HCT116 (cell line): ENCODE data around the gene NDUFS2. TPM values are rescaled to one million over a fixed set of nuclear protein-coding genes. Genes with fewer than 3 reads are reported as not detected.

Experiments used
- ATAC-seq: fragments of 200-7000 bp; cut with Tn5 transposase; 2 replicates; pipeline ENCODE4 v1.9.1; 2020; ENCODE audit warnings: mild to moderate bottlenecking, moderate library complexity
- BruUV-seq: library from RNA; stranded (reverse); fragments of 400-500 nt; replicated peaks from 2 replicates; lab custom pipeline; 2021; lab: Mats Ljungman, UMichigan
- CTCF ChIA-PET: fragments of 300-600 bp; sonication (Branson Sonifier 250); formaldehyde crosslinking; loops from one replicate; lab custom pipeline; 2021; ENCODE audit warnings: antibody characterized with exemption; lab: Charles Lee
- POLR2A ChIA-PET: fragments of 300-600, 350-600 bp; sonication (Branson Sonifier 250); formaldehyde crosslinking; loops from one replicate; lab custom pipeline; 2021; ENCODE audit warnings: antibody characterized with exemption; lab: Charles Lee
- RAD21 ChIA-PET, 2 experiments: fragments of 300-600 bp; sonication (Branson Sonifier 250); formaldehyde crosslinking; loops; one replicate each; lab custom pipeline; 2023; ENCODE audit warnings: low total read pairs in 2 of 2; ENCODE audit not compliant: uncharacterized antibody in 2 of 2, unreplicated experiment in 2 of 2, low non-redundant PET in 1 of 2; lab: Charles Lee
- DNase-seq: peaks from one replicate; pipeline ENCODE4 v3.0.0-alpha.2; 2010; ENCODE audit warnings: low read depth, low spot score
- H2AFZ ChIP-seq: fragments of 200-600 bp; shearing (Covaris generic), sonication (generic); 2 replicates; pipeline ENCODE4 v1.6.1; 2017; ENCODE audit warnings: low read depth, mixed run types, mixed read lengths, antibody characterized with exemption, low read length; ENCODE audit not compliant: poor library complexity, severe bottlenecking
- H3K27ac ChIP-seq: 2 replicates; pipeline ENCODE4 v1.5.1; 2012; ENCODE audit warnings: low read depth, low read length
- H3K27me3 ChIP-seq: fragments of 200-600 bp; sonication (generic); 2 replicates; pipeline ENCODE4 v1.6.1; 2016; ENCODE audit warnings: mixed run types, low read length, mixed read lengths; ENCODE audit not compliant: insufficient read depth
- H3K36me3 ChIP-seq, 2 experiments: fragments of 200-500 bp in 1 of 2; fragments of 200-600 bp in 1 of 2; sonication (Bioruptor generic) in 1 of 2; sonication (generic) in 1 of 2; 2 replicates each; pipeline versions ENCODE4 v1.5.1 to v1.6.1; 2014 to 2016; ENCODE audit warnings: low read length in 2 of 2, inconsistent platforms in 1 of 2, mixed read lengths in 1 of 2, mixed run types in 1 of 2; ENCODE audit not compliant: insufficient read depth in 2 of 2, control insufficient read depth in 1 of 2
- H3K4me1 ChIP-seq, 2 experiments: fragments of 200-600 bp in 1 of 2; sonication (generic) in 1 of 2; 2 replicates each; pipeline versions ENCODE4 v1.5.1 to v1.6.1; 2012 to 2017; ENCODE audit warnings: low read length in 2 of 2, inconsistent platforms in 1 of 2, mild to moderate bottlenecking in 1 of 2, mixed read lengths in 1 of 2, mixed run types in 1 of 2, moderate library complexity in 1 of 2; ENCODE audit not compliant: insufficient read depth in 2 of 2, control insufficient read depth in 1 of 2
- H3K4me2 ChIP-seq: fragments of 200-600 bp; sonication (generic); 2 replicates; pipeline ENCODE4 v1.6.1; 2017; ENCODE audit warnings: mixed run types, low read length, mixed read lengths
- H3K4me3 ChIP-seq, 2 experiments: fragments of 200-600 bp in 1 of 2; sonication (generic) in 1 of 2; replicated peaks in 1 of 2; 2 replicates each; pipeline ENCODE4 v1.5.1; 2011 to 2016; ENCODE audit warnings: low read length in 2 of 2, control low read depth in 1 of 2, low read depth in 1 of 2, mild to moderate bottlenecking in 1 of 2, mixed read lengths in 1 of 2, mixed run types in 1 of 2
- H3K79me2 ChIP-seq: fragments of 200-600 bp; sonication (generic); 2 replicates; pipeline ENCODE4 v1.6.1; 2017; ENCODE audit warnings: mild to moderate bottlenecking, mixed run types, low read length, moderate library complexity, mixed read lengths; ENCODE audit not compliant: insufficient read depth
- H3K9ac ChIP-seq: fragments of 200-600 bp; sonication (generic); 2 replicates; pipeline ENCODE4 v1.6.1; 2016; ENCODE audit warnings: low read length, mixed read lengths
- H3K9me2 ChIP-seq: fragments of 200-600 bp; sonication (generic), shearing (Covaris generic); 2 replicates; pipeline ENCODE4 v1.6.1; 2017; ENCODE audit warnings: mixed run types, mild to moderate bottlenecking, moderate library complexity; ENCODE audit not compliant: insufficient read depth
- H3K9me3 ChIP-seq, 2 experiments: fragments of 200-500 bp in 1 of 2; fragments of 200-600 bp in 1 of 2; sonication (Bioruptor generic) in 1 of 2; sonication (generic) in 1 of 2; 2 replicates each; pipeline ENCODE4 v1.6.1; 2014 to 2017; ENCODE audit warnings: low read length in 2 of 2, mixed read lengths in 2 of 2, inconsistent platforms in 1 of 2, low read depth in 1 of 2, mild to moderate bottlenecking in 1 of 2, mixed run types in 1 of 2, moderate library complexity in 1 of 2; ENCODE audit not compliant: control insufficient read depth in 1 of 2, insufficient read depth in 1 of 2
- H4K20me1 ChIP-seq: fragments of 200-600 bp; sonication (generic), shearing (Covaris generic); 2 replicates; pipeline ENCODE4 v1.6.1; 2017; ENCODE audit warnings: mixed run types, mild to moderate bottlenecking, moderate library complexity; ENCODE audit not compliant: insufficient read depth
- EGR1 ChIP-seq: IDR thresholded peaks from 2 replicates; pipeline ENCODE4 v1.6.1; 2012; ENCODE audit warnings: low read depth
- ELF1 ChIP-seq: IDR thresholded peaks from 2 replicates; pipeline ENCODE4 v1.6.1; 2012; ENCODE audit warnings: low read depth, borderline replicate concordance
- EZH2 ChIP-seq: fragments of 200-600 bp; sonication (generic); IDR thresholded peaks from 2 replicates; pipeline ENCODE4 v1.6.1; 2017; ENCODE audit warnings: antibody characterized with exemption, mixed run types
- FOSL1 ChIP-seq: IDR thresholded peaks from 2 replicates; pipeline ENCODE4 v1.6.1; 2012; ENCODE audit warnings: low read depth
- POLR2AphosphoS5 ChIP-seq: IDR thresholded peaks from 2 replicates; pipeline ENCODE4 v1.6.1; 2011; ENCODE audit warnings: mild to moderate bottlenecking, low read depth, low read length, moderate library complexity
- RAD21 ChIP-seq: IDR thresholded peaks from 2 replicates; pipeline ENCODE4 v1.6.1; 2012; ENCODE audit warnings: low read depth, mild to moderate bottlenecking
- REST ChIP-seq: IDR thresholded peaks from 2 replicates; pipeline ENCODE4 v1.6.1; 2012; ENCODE audit warnings: low read depth
- SIN3A ChIP-seq: IDR thresholded peaks from 2 replicates; pipeline ENCODE4 v1.6.1; 2012; ENCODE audit warnings: low read depth
- SP1 ChIP-seq: IDR thresholded peaks from 2 replicates; pipeline ENCODE4 v1.6.1; 2012; ENCODE audit warnings: low read depth
- ZBTB33 ChIP-seq: IDR thresholded peaks from 2 replicates; pipeline ENCODE4 v1.6.1; 2011; ENCODE audit warnings: mild to moderate bottlenecking, low read length, moderate library complexity; ENCODE audit not compliant: insufficient replicate concordance; ENCODE audit errors: extremely low read depth
- ZFX ChIP-seq: fragments of 450-650 bp; IDR thresholded peaks from 2 replicates; pipeline ENCODE4 v1.6.1; 2017
- intact Hi-C: fragments of 100-400 bp; cut with micrococcal nuclease; formaldehyde crosslinking; loops from 2 replicates; pipeline ENCODE4 v1.10.0; 2022
- total RNA-seq: library from RNA; stranded (reverse); gene quantifications from one replicate; pipeline ENCODE4 v1.2.1, GENCODE V29; 2021; ENCODE audit not compliant: unreplicated experiment
- TF ChIP-seq, protein P1 (sequence below): IDR thresholded peaks from 2 replicates; pipeline ENCODE4 v1.6.1; 2012

NDUFS2 gene
- total RNA-seq, 1 experiment from 2014 or later: 82.7 TPM

DNA sequence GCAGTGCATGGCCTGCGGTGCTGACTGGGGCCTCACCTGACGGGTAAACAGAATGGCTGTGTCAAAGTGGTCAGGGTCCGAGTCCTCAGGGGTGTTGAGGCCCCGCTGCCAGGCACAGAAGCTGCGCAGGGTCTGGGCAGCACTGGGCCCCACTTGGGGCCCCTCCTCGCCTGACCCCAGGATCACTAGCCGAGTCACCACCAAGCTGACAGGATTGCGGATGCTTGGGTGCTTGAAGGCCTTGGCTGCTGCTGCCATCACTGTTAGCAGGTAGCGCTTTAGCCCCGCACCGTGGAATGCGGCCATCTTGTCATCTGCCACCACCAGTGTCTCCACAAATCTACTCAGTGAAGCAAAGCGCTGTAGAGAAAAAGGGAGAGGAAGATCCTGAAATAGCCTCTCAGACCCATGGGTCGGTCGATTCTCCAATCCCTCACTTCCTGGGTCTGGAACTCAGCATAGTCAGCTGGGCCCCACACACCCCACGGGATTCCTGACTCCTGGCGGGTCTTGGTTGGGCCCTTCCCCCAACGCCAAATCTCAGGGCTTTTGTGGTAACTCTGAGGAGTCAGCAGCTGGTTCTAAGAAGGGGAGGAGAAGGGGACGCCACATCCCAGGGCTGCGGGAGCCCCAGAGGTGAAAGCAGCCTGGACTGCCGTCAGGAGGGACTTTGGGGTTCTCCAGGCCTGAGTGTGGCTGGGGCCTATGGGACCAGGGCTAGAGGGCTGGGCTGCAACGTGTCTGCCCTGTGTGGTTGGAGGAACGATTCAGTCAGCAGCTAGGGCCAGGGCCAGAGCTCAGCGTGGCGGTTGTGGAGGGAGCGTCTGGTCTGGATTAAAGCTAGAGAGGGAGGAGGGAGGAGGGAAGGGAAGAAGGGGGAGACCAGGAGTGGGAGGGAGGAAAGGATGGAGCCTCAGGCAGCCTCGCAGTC, 5.4 kb upstream of the NDUFS2 start:
- ChIA-PET RAD21 (no interaction called here), CTCF (no interaction called here), POLR2A (no interaction called here)
- Histone ChIP-seq H3K4me1 (peaks cover 4 to 30% of the 10 kb centered on the region in 2 experiments; a peak in 3 of 4 replicates), H3K4me3 (no peak overlapping the region), H3K9me3 (no peaks in the 10 kb centered on the region), H3K27me3 (no peaks in the 10 kb centered on the region), H3K79me2 (no peaks in the 10 kb centered on the region), H3K9me2 (no peaks in the 10 kb centered on the region), H3K9ac (no peak overlapping the region), H3K36me3 (no peaks in the 10 kb centered on the region), H3K4me2 (no peak overlapping the region), H3K27ac (no peak overlapping the region), H2AFZ (no peak overlapping the region), H4K20me1 (no peaks in the 10 kb centered on the region)
- no peak for DNase-seq
- intact Hi-C loops: no loop called here
- TF ChIP-seq FOSL1 (no peak), POLR2AphosphoS5 (no peak), EGR1 (no peak), ZFX (no peak), RAD21 (no peak), ELF1 (no peak), REST (no peak), SP1 (no peak), ZBTB33 (no peak), EZH2 (no peak), SIN3A (no peak)
- TF ChIP-seq, protein P1, sequence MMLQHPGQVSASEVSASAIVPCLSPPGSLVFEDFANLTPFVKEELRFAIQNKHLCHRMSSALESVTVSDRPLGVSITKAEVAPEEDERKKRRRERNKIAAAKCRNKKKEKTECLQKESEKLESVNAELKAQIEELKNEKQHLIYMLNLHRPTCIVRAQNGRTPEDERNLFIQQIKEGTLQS: no peak
- no peak for ATAC-seq
- no TSS peak for BruUV-seq
